Small intestine (tissue), 7 donors: ENCODE results near the gene SCN8A. TPM values are rescaled to one million over a fixed set of nuclear protein-coding genes. Genes with fewer than 3 reads are reported as not detected.

Experiments
- DNase-seq, 2 donors: peaks; one replicate each; pipeline versions ENCODE4 v3.0.0 to v3.0.0-alpha.2; 2013
- FAIRE-seq: peaks from 2 replicates; lab custom pipeline; 2012; peaks lifted over from hg19 to GRCh38; lab: Jason Lieb, UNC
- H3K27ac ChIP-seq, 3 donors: one replicate each; pipeline ENCODE4 v1.5.1; 2013; ENCODE audit warnings: low read length in 2 of 3, mild to moderate bottlenecking in 2 of 3, control low read depth in 1 of 3, inconsistent platforms in 1 of 3, low read depth in 1 of 3, moderate library complexity in 1 of 3
- H3K27me3 ChIP-seq, 3 donors: one replicate each; pipeline ENCODE4 v1.6.1; 2013; ENCODE audit warnings: low read length in 3 of 3, inconsistent platforms in 1 of 3; ENCODE audit not compliant: control insufficient read depth in 3 of 3, insufficient read depth in 3 of 3
- H3K36me3 ChIP-seq, 3 donors: one replicate each; pipeline ENCODE4 v1.6.1; 2013; ENCODE audit warnings: low read length in 3 of 3, inconsistent platforms in 1 of 3, low read depth in 1 of 3, mild to moderate bottlenecking in 1 of 3, moderate library complexity in 1 of 3; ENCODE audit not compliant: control insufficient read depth in 3 of 3, insufficient read depth in 2 of 3
- H3K4me1 ChIP-seq, 3 donors: one replicate each; pipeline ENCODE4 v1.6.1; 2013; ENCODE audit warnings: low read length in 2 of 3, inconsistent platforms in 1 of 3, low read depth in 1 of 3, mild to moderate bottlenecking in 1 of 3, moderate library complexity in 1 of 3; ENCODE audit not compliant: control insufficient read depth in 3 of 3, insufficient read depth in 2 of 3
- H3K4me3 ChIP-seq, 3 donors: one replicate each; pipeline ENCODE4 v1.5.1; 2013; ENCODE audit warnings: low read length in 3 of 3, control low read depth in 1 of 3, inconsistent platforms in 1 of 3, low read depth in 1 of 3, mild to moderate bottlenecking in 1 of 3, moderate library complexity in 1 of 3
- H3K9me3 ChIP-seq, 2 donors: one replicate each; pipeline ENCODE4 v1.6.1; 2013; ENCODE audit warnings: low read depth in 1 of 2, low read length in 1 of 2; ENCODE audit not compliant: control insufficient read depth in 2 of 2, insufficient read depth in 1 of 2
- WGBS, 3 donors: extraction: QIAGEN DNeasy Blood & Tissue Kit; methylation state at CpG; one replicate each; pipeline ENCODE4 v1.1.7; 2013; 5-methylcytosine and 5-hydroxymethylcytosine counted together
- polyA plus RNA-seq, 4 donors: library from polyadenylated mRNA; stranded (reverse) in 3 of 4; unstranded in 1 of 4; fragments of 200-250 nt in 3 of 4; fragments of 120-200 nt in 1 of 4; gene quantifications; one replicate each; pipeline versions ENCODE4 v1.2.1 to v1.2.3, GENCODE V29; 2013
- donor health status: healthy with polysubstance abuse.
- donor health status: control.
- donor health status: control.
- donor health status: Bipolar disorder and iron deficiency.
- donor health status: healthy.

The SCN8A gene
- polyA plus RNA-seq, 4 donors = 0.19 to 1.2 TPM; not detected in 2

DNA sequence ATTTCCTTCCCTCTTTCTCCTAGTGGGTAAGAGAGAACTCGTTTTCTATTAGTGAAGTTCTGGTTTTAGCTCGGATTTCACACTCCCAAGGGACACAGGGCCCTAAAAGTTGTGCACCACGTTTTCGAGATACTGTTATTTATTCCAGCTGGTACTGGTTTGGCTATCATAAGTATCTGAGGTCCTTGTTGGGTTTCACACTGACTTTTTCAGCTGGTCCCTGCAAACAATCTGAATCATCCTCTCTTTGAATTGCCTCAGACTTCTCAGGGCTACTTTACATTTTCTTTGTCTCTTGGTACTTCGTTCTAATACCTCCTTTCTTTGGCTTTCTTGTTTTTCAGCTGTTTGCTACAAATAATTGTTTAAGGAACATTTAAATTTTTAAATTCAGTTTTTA is 75.7 kb downstream of the SCN8A start:
- no peak for FAIRE-seq
- Histone ChIP-seq H3K27ac (no peak overlapping the region), H3K9me3 (no peaks in the 10 kb centered on the region), H3K36me3 (no peaks in the 10 kb centered on the region), H3K4me3 (no peak overlapping the region), H3K27me3 (no peaks in the 10 kb centered on the region), H3K4me1 (no peaks in the 10 kb centered on the region)
- 69 to 86% (median 71%) methylated on average over 5 of the region's 5 CpGs for WGBS, 3 donors
- no peak for DNase-seq

DNA sequence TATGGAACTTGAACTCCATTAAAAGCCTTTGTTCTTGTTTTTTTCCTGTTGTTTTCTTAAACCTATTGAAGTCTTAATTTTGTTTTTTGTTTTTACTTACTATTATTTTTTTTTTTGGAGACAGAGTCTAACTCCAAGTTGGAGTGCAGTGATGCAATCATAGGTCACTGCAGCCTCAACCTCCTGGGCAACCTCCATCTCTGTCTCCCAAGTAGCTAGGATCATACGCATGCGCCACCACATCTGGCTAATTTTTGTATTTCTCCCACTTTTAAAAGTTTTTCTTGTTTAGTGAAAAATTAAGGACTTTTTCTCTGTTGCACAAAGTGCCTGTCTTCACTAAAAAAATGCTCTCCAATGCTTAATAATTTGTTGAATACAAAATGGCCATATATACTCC is 76.2 kb downstream of the SCN8A start:
- Histone ChIP-seq H3K27me3 (no peaks in the 10 kb centered on the region), H3K9me3 (no peaks in the 10 kb centered on the region), H3K27ac (no peak overlapping the region), H3K4me1 (no peaks in the 10 kb centered on the region), H3K4me3 (no peak overlapping the region), H3K36me3 (no peaks in the 10 kb centered on the region)
- FAIRE-seq = no peak
- 98 to 100% (median 98%) methylated on average over 2 of the region's 2 CpGs for WGBS, 3 donors
- no peak for DNase-seq

DNA sequence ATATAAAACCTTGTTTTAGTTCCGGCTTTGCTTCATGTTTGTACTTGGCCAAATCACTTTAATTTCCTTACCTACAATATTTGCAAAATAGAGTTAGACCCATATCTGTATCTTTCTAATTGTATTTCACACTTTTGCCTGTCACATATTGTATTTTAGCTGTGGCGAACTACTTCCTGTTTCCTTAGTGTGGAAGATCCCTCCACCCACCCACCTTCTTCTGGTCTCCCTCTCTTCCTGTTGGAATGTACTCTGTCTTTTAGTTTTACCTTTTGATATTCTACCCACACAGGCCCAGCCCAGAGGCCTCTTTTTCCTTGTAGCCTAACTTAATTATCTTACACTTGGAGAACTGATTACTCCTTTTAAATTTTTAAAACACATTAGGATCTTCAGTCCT is 78.2 kb downstream of the SCN8A start:
- Histone ChIP-seq H3K9me3 (no peaks in the 10 kb centered on the region), H3K36me3 (no peaks in the 10 kb centered on the region)
- 78 to 88% (median 85%) methylated on average over 2 of the region's 2 CpGs for WGBS, 3 donors

GRCh38 chr12:51669996-51670395 is 79.0 kb downstream of the SCN8A start:
- DNase-seq = no peak
- Histone ChIP-seq H3K27me3 (no peaks in the 10 kb centered on the region), H3K4me3 (no peak overlapping the region), H3K36me3 (no peaks in the 10 kb centered on the region), H3K9me3 (no peaks in the 10 kb centered on the region), H3K4me1 (no peaks in the 10 kb centered on the region), H3K27ac (no peak overlapping the region)
- WGBS, 3 donors = 92 to 98% (median 97%) methylated on average over 1 of the region's 1 CpG
- FAIRE-seq = no peak

More for the DNA sequence above, 78.2 kb downstream of the SCN8A start:
- DNase-seq = no peak
- FAIRE-seq = no peak
- H3K27me3 ChIP-seq = no peaks in the 10 kb centered on the region
- H3K4me3 ChIP-seq = no peak overlapping the region
- H3K27ac ChIP-seq = no peak overlapping the region
- H3K4me1 ChIP-seq = no peaks in the 10 kb centered on the region

GRCh38 chr12:51672334-51672733 is 81.3 kb downstream of the SCN8A start:
- DNase-seq (no peak), FAIRE-seq (no peak)
- no peak overlapping the region for H3K27ac ChIP-seq
- no peaks in the 10 kb centered on the region for H3K36me3 ChIP-seq
- no peaks in the 10 kb centered on the region for H3K27me3 ChIP-seq
- H3K4me3 ChIP-seq = no peak overlapping the region
- 28 to 40% (median 36%) methylated on average over 1 of the region's 1 CpG for WGBS, 3 donors
- H3K9me3 ChIP-seq = no peaks in the 10 kb centered on the region
- H3K4me1 ChIP-seq = no peaks in the 10 kb centered on the region

DNA sequence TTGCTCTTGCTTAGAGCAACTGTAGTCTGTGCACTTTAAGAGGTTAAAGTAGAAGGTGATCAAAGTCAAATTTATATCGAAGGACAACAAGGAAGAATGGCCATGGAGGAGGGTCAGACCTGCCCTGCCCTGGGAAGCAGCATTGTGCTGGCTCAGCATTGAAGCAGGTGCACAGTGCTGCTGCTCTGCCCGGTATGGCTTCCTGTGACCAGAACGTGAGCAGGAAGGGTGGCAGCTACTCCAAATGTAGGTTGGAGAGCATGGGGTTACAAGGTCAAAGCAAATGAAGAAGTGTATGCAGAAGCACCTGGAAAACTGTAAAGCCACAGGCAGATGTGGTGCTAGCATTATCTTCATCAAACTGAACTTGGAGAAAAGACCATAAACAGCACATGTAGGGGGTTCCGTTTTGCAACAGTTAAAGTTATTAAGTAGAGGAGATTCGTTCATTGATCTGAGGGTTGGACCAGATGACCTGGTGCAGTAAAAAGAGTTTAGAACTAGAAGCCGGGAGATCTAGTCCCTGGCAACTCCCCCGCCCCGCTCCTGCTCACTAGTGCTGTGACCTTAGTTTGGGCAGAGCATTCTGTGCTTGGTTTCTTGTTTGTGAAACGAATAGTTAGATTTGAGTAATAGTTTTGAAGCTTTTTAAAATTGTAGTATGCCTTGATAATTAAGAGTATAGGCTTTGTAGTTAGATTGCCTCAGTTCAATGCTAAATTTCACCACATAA is 84.2 kb downstream of the SCN8A start:
- DNase-seq = peak; percentile 17 to 54
- no peak for FAIRE-seq
- H3K27ac ChIP-seq = no peak overlapping the region
- 31 to 51% (median 38%) methylated on average over 9 of the region's 9 CpGs for WGBS, 3 donors
- H3K4me3 ChIP-seq = no peak overlapping the region
- no peaks in the 10 kb centered on the region for H3K36me3 ChIP-seq
- no peaks in the 10 kb centered on the region for H3K27me3 ChIP-seq
- H3K9me3 ChIP-seq = no peaks in the 10 kb centered on the region
- no peaks in the 10 kb centered on the region for H3K4me1 ChIP-seq

DNA sequence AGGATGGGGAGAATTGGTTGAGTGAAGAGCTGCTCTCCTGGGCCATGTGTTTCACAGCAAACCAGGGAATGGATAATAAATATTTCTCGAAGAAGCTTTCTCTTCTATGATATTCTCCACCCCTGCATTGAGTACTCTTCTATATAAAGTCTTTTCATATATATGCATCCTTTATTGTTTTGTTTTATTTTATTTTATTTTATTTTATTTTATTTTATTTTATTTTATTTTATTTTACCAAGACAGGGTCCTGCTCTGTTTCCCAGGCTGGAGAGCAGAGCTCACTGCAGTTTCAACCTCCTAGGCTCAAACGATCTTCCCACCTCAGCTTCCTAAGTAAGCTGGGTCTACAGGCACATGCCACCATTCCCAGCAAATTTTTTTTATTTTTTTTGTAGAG is 85.8 kb downstream of the SCN8A start:
- DNase-seq = no peak
- Histone ChIP-seq H3K4me3 (no peak overlapping the region), H3K4me1 (no peaks in the 10 kb centered on the region), H3K9me3 (no peaks in the 10 kb centered on the region), H3K36me3 (no peaks in the 10 kb centered on the region), H3K27me3 (peaks cover 0 to 2% (median 0%) of the 10 kb centered on the region in 3 donors), H3K27ac (no peak overlapping the region)
- 82 to 86% (median 84%) methylated on average over 2 of the region's 2 CpGs for WGBS, 3 donors
- no peak for FAIRE-seq

DNA sequence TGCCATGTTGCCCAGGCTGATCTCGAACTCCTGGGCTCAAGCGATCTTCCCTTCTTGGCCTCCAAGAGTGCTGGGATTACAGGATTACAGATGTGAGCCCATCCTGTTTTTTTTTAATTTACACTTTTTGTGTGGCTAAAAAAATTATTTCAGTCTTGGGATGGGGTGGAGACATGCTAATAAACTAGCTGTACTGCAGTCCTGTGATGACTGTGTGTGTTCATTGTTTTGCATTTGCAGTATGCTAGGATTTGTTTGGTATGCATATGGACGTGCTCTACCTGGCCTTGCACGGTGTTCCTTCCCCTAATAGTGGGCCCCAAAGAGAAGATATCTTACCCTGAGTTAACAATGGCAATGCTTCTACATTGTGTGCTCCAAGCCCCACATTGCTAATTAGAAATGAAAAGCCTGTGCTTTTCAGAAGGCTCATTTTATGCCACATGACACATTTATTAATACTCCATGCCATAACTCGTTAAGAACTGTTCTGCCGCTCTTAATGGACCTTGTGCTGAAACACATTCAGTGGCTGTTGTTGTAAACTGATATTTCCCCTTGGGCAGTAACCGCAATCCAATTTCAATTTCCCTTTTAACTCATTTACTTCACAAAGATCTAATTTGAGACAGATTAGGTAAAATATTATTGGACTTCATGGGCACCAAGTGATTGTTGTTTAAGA is 86.4 kb downstream of the SCN8A start:
- Histone ChIP-seq H3K9me3 (no peaks in the 10 kb centered on the region), H3K4me1 (no peaks in the 10 kb centered on the region), H3K27me3 (peaks cover 0 to 2% (median 0%) of the 10 kb centered on the region in 3 donors), H3K36me3 (no peaks in the 10 kb centered on the region), H3K4me3 (no peak overlapping the region), H3K27ac (no peak overlapping the region)
- DNase-seq (no peak), FAIRE-seq (no peak)
- WGBS, 3 donors = 86 to 89% (median 88%) methylated on average over 7 of the region's 7 CpGs
